SK-N-SH (cell line): ENCODE results near the gene CNBD2. TPM values are rescaled to one million over a fixed set of nuclear protein-coding genes. Genes with fewer than 3 reads are reported as not detected.
A peak's percentile ranks its signal among the peaks of the same experiment; 100 is the strongest.
"Not testable (repeated sequence)": the region's sequence is repeated elsewhere in the genome, so short reads cannot be mapped to it uniquely, and the experiment has no call there.

ENCODE experiments used
- CTCF ChIA-PET: fragments of 300-600, 350-600 bp; formaldehyde crosslinking; extraction: SDS; loops from one replicate; lab custom pipeline; 2021; lab: Yijun Ruan, JAX
- POLR2A ChIA-PET: fragments of 350-600 bp; sonication (Branson Sonifier 250); formaldehyde crosslinking; extraction: SDS; loops from one replicate; lab custom pipeline; 2020; ENCODE audit warnings: antibody characterized with exemption, inconsistent platforms; lab: Yijun Ruan, JAX
- DNase-seq: peaks from one replicate; pipeline ENCODE4 v3.0.0; 2012
- H2AFZ ChIP-seq: fragments of 200-600 bp; sonication (generic); 2 replicates; pipeline ENCODE4 v1.8.1; 2016; ENCODE audit warnings: antibody characterized with exemption, mild to moderate bottlenecking, low read depth
- H3F3A ChIP-seq: fragments of 200-600 bp; sonication (generic); replicated peaks from 2 replicates; pipeline ENCODE3; 2016; ENCODE audit warnings: antibody characterized with exemption, mild to moderate bottlenecking; ENCODE audit not compliant: insufficient read depth
- H3K27ac ChIP-seq, 2 experiments: fragments of 200-500 bp in 1 of 2; fragments of 200-600 bp in 1 of 2; sonication (Bioruptor generic) in 1 of 2; sonication (generic), shearing (Covaris generic) in 1 of 2; 2 replicates each; pipeline versions ENCODE4 v1.5.1 to v1.6.1; 2014 to 2016; ENCODE audit warnings: low read depth in 2 of 2, inconsistent platforms in 1 of 2, low read length in 1 of 2, mild to moderate bottlenecking in 1 of 2, mixed read lengths in 1 of 2
- H3K27me3 ChIP-seq: fragments of 200-600 bp; sonication (generic), shearing (Covaris generic); 2 replicates; pipeline ENCODE4 v1.6.1; 2016; ENCODE audit warnings: mixed run types; ENCODE audit not compliant: insufficient read depth
- H3K36me3 ChIP-seq, 2 experiments: fragments of 200-500 bp in 1 of 2; fragments of 200-600 bp in 1 of 2; sonication (Bioruptor generic) in 1 of 2; sonication (generic) in 1 of 2; replicated peaks in 1 of 2; 2 replicates each; pipeline versions ENCODE3 to v1.5.1; 2014 to 2016; ENCODE audit warnings: low read length in 1 of 2, mild to moderate bottlenecking in 1 of 2; ENCODE audit not compliant: insufficient read depth in 2 of 2, control insufficient read depth in 1 of 2
- H3K4me1 ChIP-seq, 2 experiments: fragments of 200-500 bp in 1 of 2; fragments of 200-600 bp in 1 of 2; sonication (Bioruptor generic) in 1 of 2; sonication (generic), shearing (Covaris generic) in 1 of 2; 2 replicates each; pipeline versions ENCODE4 v1.5.1 to v1.6.1; 2014 to 2016; ENCODE audit warnings: low read depth in 1 of 2, low read length in 1 of 2, mixed run types in 1 of 2; ENCODE audit not compliant: insufficient read depth in 2 of 2, control insufficient read depth in 1 of 2
- H3K4me2 ChIP-seq: fragments of 200-600 bp; sonication (generic), shearing (Covaris generic); 2 replicates; pipeline ENCODE4 v1.6.1; 2017; ENCODE audit warnings: mixed run types
- H3K4me3 ChIP-seq, 2 experiments: fragments of 200-500 bp in 1 of 2; fragments of 200-600 bp in 1 of 2; sonication (Bioruptor generic) in 1 of 2; sonication (generic), shearing (Covaris generic) in 1 of 2; 2 replicates each; pipeline versions ENCODE4 v1.5.1 to v1.8.1; 2014 to 2016; ENCODE audit warnings: low read depth in 2 of 2, inconsistent platforms in 1 of 2, low read length in 1 of 2, mild to moderate bottlenecking in 1 of 2, mixed read lengths in 1 of 2, moderate library complexity in 1 of 2
- H3K79me2 ChIP-seq: fragments of 200-600 bp; sonication (generic); 2 replicates; pipeline ENCODE4 v1.8.1; 2017; ENCODE audit warnings: mild to moderate bottlenecking; ENCODE audit not compliant: insufficient read depth
- H3K9ac ChIP-seq: fragments of 200-600 bp; sonication (generic); 2 replicates; pipeline ENCODE4 v1.6.1; 2017; ENCODE audit warnings: mixed run types
- H3K9me2 ChIP-seq: fragments of 200-600 bp; sonication (generic); 2 replicates; pipeline ENCODE4 v1.6.1; 2017; ENCODE audit warnings: mixed run types
- H3K9me3 ChIP-seq: fragments of 200-600 bp; sonication (generic); 2 replicates; pipeline ENCODE4 v1.6.1; 2017; ENCODE audit warnings: mixed run types, mild to moderate bottlenecking, moderate library complexity
- H4K20me1 ChIP-seq: fragments of 200-600 bp; sonication (generic); 2 replicates; pipeline ENCODE4 v1.6.1; 2017; ENCODE audit warnings: mild to moderate bottlenecking, mixed run types; ENCODE audit not compliant: insufficient read depth
- EZH2phosphoT487 ChIP-seq: fragments of 200-600 bp; sonication (generic); IDR thresholded peaks from 2 replicates; pipeline ENCODE4 v1.6.1; 2017; ENCODE audit warnings: low read depth, mixed run types, mild to moderate bottlenecking, antibody characterized with exemption, moderate library complexity, borderline replicate concordance
- FOSL2 ChIP-seq: IDR thresholded peaks from 2 replicates; pipeline ENCODE4 v1.4.0; 2012; ENCODE audit warnings: low read depth, mild to moderate bottlenecking, moderate library complexity, borderline replicate concordance
- RCOR1 ChIP-seq: fragments of 150-350 bp; IDR thresholded peaks from 2 replicates; pipeline ENCODE4 v1.6.1; 2017; ENCODE audit warnings: antibody characterized with exemption, low read length
- RFX5 ChIP-seq: IDR thresholded peaks from 2 replicates; pipeline ENCODE4 v1.6.1; 2012; ENCODE audit warnings: mild to moderate bottlenecking, improper control_type of control experiment, low read length
- TAF1 ChIP-seq: IDR thresholded peaks from 2 replicates; pipeline ENCODE4 v1.6.1; 2012; ENCODE audit warnings: low read depth, mild to moderate bottlenecking, low read length, moderate library complexity, borderline replicate concordance
- TCF12 ChIP-seq: IDR thresholded peaks from 2 replicates; pipeline ENCODE4 v1.4.0; 2012
- TEAD4 ChIP-seq: IDR thresholded peaks from 2 replicates; pipeline ENCODE4 v1.4.0; 2012; ENCODE audit warnings: mild to moderate bottlenecking, borderline replicate concordance; ENCODE audit not compliant: insufficient read depth
- USF2 ChIP-seq: fragments of 150-350 bp; IDR thresholded peaks from 2 replicates; pipeline ENCODE4 v1.6.1; 2017; ENCODE audit warnings: antibody characterized with exemption, low read length, low read depth, borderline replicate concordance
- WGBS: methylation state at CpG from one replicate; pipeline ENCODE4 v1.1.6; 2017; ENCODE audit warnings: low lambda C conversion rate; 5-methylcytosine and 5-hydroxymethylcytosine counted together
- polyA plus RNA-seq, 3 experiments: library from polyadenylated mRNA; depleted of rRNA; stranded (reverse); fragments of >200 nt; gene quantifications; 2 replicates each; pipeline ENCODE4 v1.2.3, GENCODE V29; 2012
- TF ChIP-seq, protein P1 (sequence below): fragments of 200-600 bp; sonication (generic); IDR thresholded peaks from 2 replicates; pipeline ENCODE4 v1.6.1; 2017; ENCODE audit warnings: antibody characterized with exemption, mild to moderate bottlenecking, moderate library complexity

Gene CNBD2
- polyA plus RNA-seq, 1 of the 3 experiments (the other 2 are of a cell fraction): 5.6 TPM

DNA sequence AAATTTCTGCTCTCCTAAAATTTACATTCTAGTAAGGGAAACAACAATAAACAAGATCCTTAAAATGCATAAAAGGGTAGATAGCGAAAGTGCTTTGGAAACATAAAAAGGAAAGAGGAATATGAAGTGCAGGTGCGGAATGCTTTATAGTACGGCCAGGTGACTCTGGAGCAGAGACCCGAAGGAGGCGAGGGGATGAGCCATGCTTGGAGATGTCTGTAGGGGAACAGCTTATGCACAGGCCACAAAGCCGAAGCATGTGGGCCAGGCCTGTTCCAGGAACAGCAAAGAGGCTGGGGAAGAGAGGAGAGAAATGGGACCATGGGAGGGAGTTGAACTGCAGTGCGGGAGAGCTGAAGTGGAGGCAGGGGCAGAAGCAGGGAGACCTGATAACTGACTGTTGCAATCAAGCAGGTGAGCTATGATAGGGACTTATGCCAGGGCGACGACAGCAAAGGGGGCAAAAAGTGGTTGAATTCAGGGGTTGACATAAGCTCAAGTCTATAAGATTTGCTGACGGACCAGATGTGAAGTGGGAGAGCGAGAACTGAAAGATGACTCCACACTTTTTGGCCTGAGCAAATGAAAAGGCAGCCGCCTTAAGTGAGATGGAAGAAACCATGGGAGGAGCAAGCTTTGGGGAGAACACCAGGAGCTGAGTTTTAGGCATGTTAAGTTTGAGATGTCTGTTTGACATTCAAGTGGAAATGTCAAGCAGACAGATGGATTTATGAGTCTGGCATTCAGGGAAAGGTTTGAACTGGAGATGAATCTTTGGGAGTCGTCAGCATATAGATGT lies 83.1 kb downstream of the CNBD2 start:
- no peaks in the 10 kb centered on the region for H3K9me3 ChIP-seq
- no peaks in the 10 kb centered on the region; the same call in 1 of the 2 replicates for H3K27me3 ChIP-seq
- H4K20me1 ChIP-seq: peaks cover 35% of the 10 kb centered on the region
- DNase-seq: no peak
- H3K36me3 ChIP-seq: peaks cover 3 to 17% of the 10 kb centered on the region in 2 experiments
- WGBS: 97% methylated on average over 13 of the region's 13 CpGs
- CTCF ChIA-PET: interaction anchor here (0.9 to 1.8 kb wide), 3 partner anchors 59 to 151 kb away, joined by 3 to 5 read pairs (median 3); no protein-coding TSS in a partner anchor
- POLR2A ChIA-PET: interaction anchor here (0.8 kb wide), 1 partner anchor 97 kb away, joined by 3 read pairs; the partner anchor contains the start of gene SCAND1
- H3K9me2 ChIP-seq: no peaks in the 10 kb centered on the region
- TF ChIP-seq RCOR1: no peak
- no peak for TF ChIP-seq USF2
- no peak for TF ChIP-seq FOSL2
- TF ChIP-seq TCF12: no peak
- no peak for TF ChIP-seq EZH2phosphoT487
- peak overlapping the region; percentile 70 for H3K4me2 ChIP-seq
- peak overlapping the region; percentile 100; the same call in 1 of the 2 replicates for H3K9ac ChIP-seq
- H2AFZ ChIP-seq: peak overlapping the region; percentile 100
- H3K79me2 ChIP-seq: peaks cover 46% of the 10 kb centered on the region
- peak overlapping the region; percentile 88 to 90 for H3K4me3 ChIP-seq
- H3K4me1 ChIP-seq: peaks cover 6 to 8% of the 10 kb centered on the region in 2 experiments; a peak in 2 of 4 replicates
- peaks cover 2% of the 10 kb centered on the region for H3F3A ChIP-seq
- peak overlapping the region; percentile 81 to 90; a peak in 3 of 4 replicates for H3K27ac ChIP-seq

DNA sequence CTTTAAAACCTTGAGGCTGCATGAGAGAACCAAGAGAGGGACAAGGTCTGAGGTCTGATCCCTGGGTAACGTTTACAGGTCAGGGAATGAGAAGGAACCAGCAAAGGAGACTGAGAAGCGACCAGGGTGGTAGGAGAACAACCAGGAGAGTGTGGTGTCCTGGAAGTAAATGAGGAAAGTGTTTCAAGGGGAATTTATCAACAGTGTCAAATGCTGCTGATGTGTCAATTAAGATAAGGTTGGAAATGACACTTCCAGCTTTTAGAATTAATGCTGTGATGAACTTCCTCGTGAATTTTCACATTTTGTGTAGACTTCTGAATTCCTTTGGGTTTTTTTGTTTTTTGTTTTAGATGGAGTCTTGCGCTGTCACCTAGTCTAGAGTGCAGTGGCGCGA lies 83.7 kb downstream of the CNBD2 start:
- no peaks in the 10 kb centered on the region for H3K9me3 ChIP-seq
- TF ChIP-seq TEAD4 (no peak), TAF1 (no peak), RFX5 (no peak)
- TF ChIP-seq, protein P1, sequence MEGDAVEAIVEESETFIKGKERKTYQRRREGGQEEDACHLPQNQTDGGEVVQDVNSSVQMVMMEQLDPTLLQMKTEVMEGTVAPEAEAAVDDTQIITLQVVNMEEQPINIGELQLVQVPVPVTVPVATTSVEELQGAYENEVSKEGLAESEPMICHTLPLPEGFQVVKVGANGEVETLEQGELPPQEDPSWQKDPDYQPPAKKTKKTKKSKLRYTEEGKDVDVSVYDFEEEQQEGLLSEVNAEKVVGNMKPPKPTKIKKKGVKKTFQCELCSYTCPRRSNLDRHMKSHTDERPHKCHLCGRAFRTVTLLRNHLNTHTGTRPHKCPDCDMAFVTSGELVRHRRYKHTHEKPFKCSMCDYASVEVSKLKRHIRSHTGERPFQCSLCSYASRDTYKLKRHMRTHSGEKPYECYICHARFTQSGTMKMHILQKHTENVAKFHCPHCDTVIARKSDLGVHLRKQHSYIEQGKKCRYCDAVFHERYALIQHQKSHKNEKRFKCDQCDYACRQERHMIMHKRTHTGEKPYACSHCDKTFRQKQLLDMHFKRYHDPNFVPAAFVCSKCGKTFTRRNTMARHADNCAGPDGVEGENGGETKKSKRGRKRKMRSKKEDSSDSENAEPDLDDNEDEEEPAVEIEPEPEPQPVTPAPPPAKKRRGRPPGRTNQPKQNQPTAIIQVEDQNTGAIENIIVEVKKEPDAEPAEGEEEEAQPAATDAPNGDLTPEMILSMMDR: no peak
- H3K27me3 ChIP-seq: no peaks in the 10 kb centered on the region; the same call in 1 of the 2 replicates
- peaks cover 40% of the 10 kb centered on the region for H3K79me2 ChIP-seq
- peaks cover 29% of the 10 kb centered on the region for H4K20me1 ChIP-seq
- no peaks in the 10 kb centered on the region for H3K9me2 ChIP-seq
- no peak for DNase-seq
- 86% methylated on average over 6 of the region's 6 CpGs for WGBS
- H2AFZ ChIP-seq: 0 out of 2 replicates have a peak overlapping the region, but pooled peaks have one; percentile 100
- no peak overlapping the region for H3K4me3 ChIP-seq
- H3K4me1 ChIP-seq: peaks cover 5 to 6% of the 10 kb centered on the region in 2 experiments; a peak in 2 of 4 replicates
- peaks cover 3 to 14% of the 10 kb centered on the region in 2 experiments for H3K36me3 ChIP-seq
- POLR2A ChIA-PET: interaction anchor here (0.8 kb wide), 1 partner anchor 98 kb away, joined by 3 read pairs; the partner anchor contains the start of gene SCAND1
- CTCF ChIA-PET: interaction anchor here (0.9 to 1.8 kb wide), 4 partner anchors 59 to 151 kb away, joined by 3 to 5 read pairs (median 4); no protein-coding TSS in a partner anchor
- no peak overlapping the region for H3K9ac ChIP-seq
- no peak overlapping the region for H3K27ac ChIP-seq
- H3K4me2 ChIP-seq: no peak overlapping the region
- H3F3A ChIP-seq: peaks cover 5% of the 10 kb centered on the region

DNA sequence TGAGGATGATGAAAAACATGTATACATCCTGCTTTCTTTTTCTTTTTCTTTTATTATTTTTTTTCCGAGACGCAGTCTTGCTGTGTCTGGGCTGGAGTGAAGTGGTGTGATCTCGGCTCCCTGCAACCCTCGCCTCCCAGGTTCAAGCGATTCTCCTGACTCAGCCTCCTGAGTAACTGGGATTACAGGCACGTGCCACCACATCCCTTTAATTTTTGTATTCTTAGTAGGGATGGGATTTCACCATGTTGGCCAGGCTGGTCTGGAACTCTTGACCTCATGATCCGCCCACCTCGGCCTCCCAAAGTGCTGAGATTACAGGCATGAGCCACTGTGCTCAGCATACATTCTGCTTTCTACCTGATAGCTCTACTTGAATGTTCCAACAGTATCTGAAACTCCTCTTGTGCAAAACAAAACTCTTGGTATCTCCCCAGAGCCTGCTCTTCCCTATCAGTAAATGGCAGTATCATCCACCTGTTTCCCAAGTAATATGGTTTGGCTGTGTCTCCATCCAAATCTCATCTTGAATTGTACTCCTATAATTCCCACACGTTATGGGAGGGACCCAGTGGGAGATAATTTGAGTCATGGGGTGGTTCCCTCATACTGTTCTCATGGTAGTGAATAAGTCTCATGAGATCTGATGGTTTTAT lies 85.6 kb downstream of the CNBD2 start:
- H3K27me3 ChIP-seq, H3K27ac ChIP-seq, H3K4me2 ChIP-seq, H3K9me3 ChIP-seq, H3F3A ChIP-seq, H2AFZ ChIP-seq, H3K4me3 ChIP-seq, H3K9me2 ChIP-seq, POLR2A ChIA-PET, H3K4me1 ChIP-seq, H3K36me3 ChIP-seq, DNase-seq, H3K9ac ChIP-seq: not testable (repeated sequence)
- peaks cover 21% of the 10 kb centered on the region for H3K79me2 ChIP-seq
- WGBS: 83% methylated on average over 9 of the region's 9 CpGs
- peaks cover 10% of the 10 kb centered on the region for H4K20me1 ChIP-seq
- CTCF ChIA-PET: interaction anchor here (1.1 to 1.5 kb wide), 2 partner anchors 29 to 149 kb away, joined by 4 read pairs; no protein-coding TSS in a partner anchor
